ENCODE results near the gene HIPK3. TPM values are rescaled to one million over a fixed set of nuclear protein-coding genes. Genes with fewer than 3 reads are reported as not detected.
A peak's percentile ranks its signal among the peaks of the same experiment; 100 is the strongest.

HIPK3 gene
- total and polyA plus RNA-seq, 2 donors (not counting 3 experiments of a cell fraction or from before 2014, with no cell fraction given) = 13.3 to 36.1 TPM

GRCh38 chr11:33384220-33384619, 127.0 kb downstream of the HIPK3 start:
- TF ChIP-seq GATA2 (IDR thresholded peaks at IDR 0.05; ENCODE audit: insufficient read depth, insufficient read length, low read depth, low read length) = no peak
- TF ChIP-seq POLR2AphosphoS5 (IDR thresholded peaks at IDR 0.05; ENCODE audit: insufficient read depth, low read depth, low read length) = no peak
- no peak for FAIRE-seq
- H3K4me3 ChIP-seq (replicated peaks in 1 of 3; ENCODE audit: insufficient read depth in 1 of 3, low read depth in 1 of 3, low read length in 3 of 3) = no peak overlapping the region
- POLR2A ChIA-PET = no interaction called here
- no peaks in the 10 kb centered on the region for H3K36me3 ChIP-seq (ENCODE audit: control insufficient read depth in 2 of 2, extremely low read depth in 1 of 2, insufficient read depth in 2 of 2, low read length in 2 of 2)
- H3K4me1 ChIP-seq (ENCODE audit: control insufficient read depth, extremely low read depth, insufficient read depth, low read length) = peaks cover 4% of the 10 kb centered on the region
- no peaks in the 10 kb centered on the region for H3K9me3 ChIP-seq (replicated peaks; ENCODE audit: control insufficient read depth, insufficient read depth, low read length)
- intact Hi-C loops (cut with micrococcal nuclease) = no loop called here
- H3K9me1 ChIP-seq (replicated peaks; ENCODE audit: control insufficient read depth, extremely low read depth, insufficient read depth, low read length) = no peaks in the 10 kb centered on the region
- no peaks in the 10 kb centered on the region for H3K27me3 ChIP-seq (ENCODE audit: control insufficient read depth in 2 of 2, insufficient read depth in 2 of 2, low read length in 2 of 2)
- no TSS peak for BruUV-seq (replicated peaks)
- no peak overlapping the region for H3K9ac ChIP-seq (replicated peaks; ENCODE audit: extremely low read depth, insufficient read depth, low read length)
- no peak overlapping the region for H3K27ac ChIP-seq (ENCODE audit: insufficient read depth, low read depth, low read length)
- no peak for DNase-seq (ENCODE audit: low read depth, low spot score)
- CTCF ChIA-PET = no interaction called here
- H2AFZ ChIP-seq (ENCODE audit: low read depth, low read length) = no peak overlapping the region
- peaks cover 86% of the 10 kb centered on the region for H3K79me2 ChIP-seq (ENCODE audit: control insufficient read depth, insufficient read depth, low read length)
- no peaks in the 10 kb centered on the region for H4K20me1 ChIP-seq (replicated peaks; ENCODE audit: control insufficient read depth, extremely low read depth, insufficient read depth, low read length)
- dilution Hi-C loops (cut with MboI; ENCODE audit: extremely low pct_ligation_motif_present, low sequenced_read_pairs) = no loop called here
- no peak overlapping the region for H3K4me2 ChIP-seq (ENCODE audit: insufficient read depth, low read length)

- H3K79me2 ChIP-seq (ENCODE audit: control insufficient read depth, insufficient read depth, low read length) = peaks cover 79% of the 10 kb centered on the region
- H3K9ac ChIP-seq (replicated peaks; ENCODE audit: extremely low read depth, insufficient read depth, low read length) = no peak overlapping the region
- POLR2A ChIA-PET = no interaction called here
- H3K4me3 ChIP-seq (replicated peaks in 1 of 3; ENCODE audit: insufficient read depth in 1 of 3, low read depth in 1 of 3, low read length in 3 of 3) = no peak overlapping the region
- CTCF ChIA-PET = no interaction called here
- dilution Hi-C loops (cut with MboI; ENCODE audit: extremely low pct_ligation_motif_present, low sequenced_read_pairs) (no loop called here), intact Hi-C loops (cut with micrococcal nuclease) (no loop called here)
- H3K4me2 ChIP-seq (ENCODE audit: insufficient read depth, low read length) = peak overlapping the region; percentile 56
- no peaks in the 10 kb centered on the region for H3K9me1 ChIP-seq (replicated peaks; ENCODE audit: control insufficient read depth, extremely low read depth, insufficient read depth, low read length)
- no peaks in the 10 kb centered on the region for H3K27me3 ChIP-seq (ENCODE audit: control insufficient read depth in 2 of 2, insufficient read depth in 2 of 2, low read length in 2 of 2)
- H4K20me1 ChIP-seq (replicated peaks; ENCODE audit: control insufficient read depth, extremely low read depth, insufficient read depth, low read length) = no peaks in the 10 kb centered on the region
- H3K36me3 ChIP-seq (ENCODE audit: control insufficient read depth in 2 of 2, extremely low read depth in 1 of 2, insufficient read depth in 2 of 2, low read length in 2 of 2) = no peaks in the 10 kb centered on the region
- no TSS peak for BruUV-seq (replicated peaks)
- peak overlapping the region; percentile 25 for H3K27ac ChIP-seq (ENCODE audit: insufficient read depth, low read depth, low read length)
- FAIRE-seq = no peak
- DNase-seq (ENCODE audit: low read depth, low spot score) = no peak
- H3K4me1 ChIP-seq (ENCODE audit: control insufficient read depth, extremely low read depth, insufficient read depth, low read length) = peaks cover 4% of the 10 kb centered on the region
- H2AFZ ChIP-seq (ENCODE audit: low read depth, low read length) = peak overlapping the region; percentile 40
- TF ChIP-seq POLR2A (IDR thresholded peaks at IDR 0.05; ENCODE audit: low read depth, low read length) (no peak), GATA2 (IDR thresholded peaks at IDR 0.05; ENCODE audit: insufficient read depth, insufficient read length, low read depth, low read length) (no peak), FOS (IDR thresholded peaks at IDR 0.05; ENCODE audit: borderline replicate concordance, insufficient read depth, low read length) (no peak), POLR2AphosphoS5 (IDR thresholded peaks at IDR 0.05; ENCODE audit: insufficient read depth, low read depth, low read length) (no peak), MYC (IDR thresholded peaks at IDR 0.05; ENCODE audit: low read depth, low read length) (no peak), JUN (IDR thresholded peaks at IDR 0.05; ENCODE audit: borderline replicate concordance, insufficient read depth, insufficient read length, low read depth) (no peak), MAX (IDR thresholded peaks at IDR 0.05; ENCODE audit: insufficient read depth, insufficient read length) (no peak), CTCF (IDR thresholded peaks at IDR 0.05; ENCODE audit: extremely low read depth in 1 of 2, insufficient read depth in 1 of 2, low read depth in 1 of 2, low read length in 2 of 2) (no peak), EZH2 (IDR thresholded peaks at IDR 0.05; ENCODE audit: borderline replicate concordance, low read depth, low read length, severe bottlenecking) (no peak)
- no peaks in the 10 kb centered on the region for H3K9me3 ChIP-seq (replicated peaks; ENCODE audit: control insufficient read depth, insufficient read depth, low read length)
Measured at GRCh38 chr11:33387581-33387980, 130.4 kb downstream of the HIPK3 start.
